Breast epithelium (tissue), 4 donors: Measurements from ENCODE around the gene PPA2. TPM values are rescaled to one million over a fixed set of nuclear protein-coding genes. Genes with fewer than 3 reads are reported as not detected.

Source experiments
- DNase-seq, 2 donors: peaks; one replicate each; pipeline ENCODE4 v3.0.0-alpha.2; 2019; ENCODE audit warnings: low spot score in 2 of 2
- H3K27ac ChIP-seq, 2 donors: fragments of 200-600 bp; sonication (generic) in 1 of 2; one replicate each; pipeline ENCODE4 v1.5.1; 2016 to 2019; ENCODE audit warnings: mild to moderate bottlenecking in 1 of 2
- H3K27me3 ChIP-seq, 2 donors: fragments of 200-600 bp; sonication (generic) in 1 of 2; one replicate each; pipeline versions ENCODE4 v1.5.1 to v1.6.0; 2017 to 2019; ENCODE audit warnings: control low read depth in 1 of 2, mild to moderate bottlenecking in 1 of 2
- H3K36me3 ChIP-seq: fragments of 200-600 bp; one replicate; pipeline ENCODE4 v1.5.1; 2019
- H3K4me1 ChIP-seq, 2 donors: fragments of 200-600 bp; sonication (generic); one replicate each; pipeline ENCODE4 v1.5.1; 2016 to 2019; ENCODE audit warnings: control low read depth in 1 of 2
- H3K4me3 ChIP-seq, 3 donors: fragments of 200-600 bp; sonication (generic); 1 replicate in 2 of 3; 2 replicates in 1 of 3; pipeline ENCODE4 v1.5.1; 2016 to 2019; ENCODE audit warnings: mild to moderate bottlenecking in 3 of 3, moderate library complexity in 2 of 3
- H3K9me3 ChIP-seq, 2 donors: fragments of 200-600 bp; sonication (generic) in 1 of 2; one replicate each; pipeline ENCODE4 v1.5.1; 2016 to 2019; ENCODE audit warnings: control low read depth in 1 of 2
- CTCF ChIP-seq, 3 donors: fragments of 450-650 bp; IDR thresholded peaks; one replicate each; pipeline ENCODE4 v1.5.1; 2016 to 2017; ENCODE audit warnings: antibody characterized with exemption in 3 of 3, mild to moderate bottlenecking in 3 of 3, moderate library complexity in 3 of 3
- POLR2A ChIP-seq: fragments of 450-650 bp; IDR thresholded peaks from one replicate; pipeline ENCODE4 v1.6.1; 2016; ENCODE audit warnings: antibody characterized with exemption, mild to moderate bottlenecking, moderate library complexity
- POLR2AphosphoS5 ChIP-seq, 3 donors: sonication (generic); formaldehyde crosslinking; IDR thresholded peaks; one replicate each; pipeline ENCODE4 v1.6.1; 2017; ENCODE audit warnings: antibody characterized with exemption in 3 of 3
- intact Hi-C: fragments of 100-400 bp; cut with DNase I; formaldehyde crosslinking; loops from one replicate; pipeline ENCODE4 v1.15.1; 2023; ENCODE audit warnings: low total_unique reads
- total RNA-seq, 3 donors: library from RNA; depleted of rRNA; stranded (reverse); fragments of >200 nt; gene quantifications; one replicate each; pipeline ENCODE4 v1.1.0, GENCODE V29; 2016

PPA2 gene
- total RNA-seq, 3 donors from 2014 or later: 70.9 to 175 (median 131) TPM

DNA sequence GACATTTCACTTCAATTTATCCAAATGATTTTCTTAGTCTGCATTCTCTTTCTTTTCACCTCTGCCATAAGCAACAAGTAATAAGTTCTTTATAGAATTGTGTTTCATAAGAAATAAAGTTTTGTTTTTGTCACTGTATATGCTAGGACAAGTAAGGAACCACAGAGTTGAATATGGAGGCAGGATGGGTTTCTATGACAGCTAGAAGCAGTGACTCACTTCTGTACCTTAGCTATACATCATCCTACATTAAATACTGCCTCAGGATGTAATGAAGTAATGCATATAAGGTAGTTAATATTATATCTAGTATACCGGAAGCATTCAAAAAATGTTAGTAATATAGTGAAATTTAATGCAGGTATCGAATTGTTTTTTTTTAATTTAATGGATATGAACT, 128.0 kb downstream of the PPA2 start:
- no peaks in the 10 kb centered on the region for H3K27me3 ChIP-seq
- H3K9me3 ChIP-seq: no peaks in the 10 kb centered on the region
- H3K4me3 ChIP-seq: no peak overlapping the region
- no peak for TF ChIP-seq CTCF (IDR thresholded peaks at IDR 0.05)
- TF ChIP-seq POLR2AphosphoS5 (IDR thresholded peaks at IDR 0.05): no peak
- TF ChIP-seq POLR2A: no peak
- H3K27ac ChIP-seq: no peak overlapping the region
- no peaks in the 10 kb centered on the region for H3K4me1 ChIP-seq
- intact Hi-C loops: no loop called here
- DNase-seq: no peak
- no peaks in the 10 kb centered on the region for H3K36me3 ChIP-seq

GRCh38 chr4:105345358-105345757, 128.5 kb downstream of the PPA2 start:
- Histone ChIP-seq H3K4me3 (no peak overlapping the region), H3K36me3 (no peaks in the 10 kb centered on the region), H3K4me1 (no peaks in the 10 kb centered on the region), H3K27me3 (no peaks in the 10 kb centered on the region), H3K27ac (no peak overlapping the region), H3K9me3 (no peaks in the 10 kb centered on the region)
- no peak for TF ChIP-seq POLR2AphosphoS5 (IDR thresholded peaks at IDR 0.05)
- TF ChIP-seq CTCF (IDR thresholded peaks at IDR 0.05): no peak
- TF ChIP-seq POLR2A: no peak
- DNase-seq: no peak
- intact Hi-C loops: no loop called here

- TF ChIP-seq POLR2AphosphoS5 (IDR thresholded peaks at IDR 0.05) (no peak), CTCF (IDR thresholded peaks at IDR 0.05) (no peak), POLR2A (no peak)
- no peaks in the 10 kb centered on the region for H3K4me1 ChIP-seq
- H3K27me3 ChIP-seq: no peaks in the 10 kb centered on the region
- no peak for DNase-seq
- intact Hi-C loops: no loop called here
- H3K36me3 ChIP-seq: no peaks in the 10 kb centered on the region
- no peak overlapping the region for H3K4me3 ChIP-seq
- no peaks in the 10 kb centered on the region for H3K9me3 ChIP-seq
- H3K27ac ChIP-seq: no peak overlapping the region
These were observed 129.7 kb downstream of the PPA2 start for GRCh38 chr4:105344141-105344540.

GRCh38 chr4:105343146-105343931, 130.5 kb downstream of the PPA2 start:
- Histone ChIP-seq H3K36me3 (no peaks in the 10 kb centered on the region), H3K9me3 (no peaks in the 10 kb centered on the region), H3K4me3 (no peak overlapping the region), H3K27me3 (no peaks in the 10 kb centered on the region), H3K27ac (no peak overlapping the region), H3K4me1 (no peaks in the 10 kb centered on the region)
- no peak for DNase-seq
- intact Hi-C loops: no loop called here
- TF ChIP-seq POLR2AphosphoS5 (IDR thresholded peaks at IDR 0.05) (no peak), POLR2A (no peak), CTCF (IDR thresholded peaks at IDR 0.05) (no peak)

GRCh38 chr4:105329081-105329480, 144.8 kb downstream of the PPA2 start:
- intact Hi-C loops: no loop called here
- TF ChIP-seq CTCF (IDR thresholded peaks at IDR 0.05): no peak

More at GRCh38 chr4:105329081-105329480, 144.8 kb downstream of the PPA2 start:
- DNase-seq: no peak
- H3K4me1 ChIP-seq: no peaks in the 10 kb centered on the region
- no peaks in the 10 kb centered on the region for H3K36me3 ChIP-seq
- no peak overlapping the region for H3K27ac ChIP-seq
- H3K4me3 ChIP-seq: no peak overlapping the region
- no peaks in the 10 kb centered on the region for H3K27me3 ChIP-seq
- no peaks in the 10 kb centered on the region for H3K9me3 ChIP-seq
